A673 (cell line): ENCODE results near the gene SLC6A6.

ENCODE experiments used
- EZH2 ChIP-seq: fragments of 200-600 bp; sonication (generic); IDR thresholded peaks from 2 replicates; pipeline ENCODE4 v1.6.1; 2017; ENCODE audit warnings: borderline replicate concordance, low read depth, mild to moderate bottlenecking, mixed read lengths, antibody characterized with exemption, low read length; ENCODE audit not compliant: poor library complexity, severe bottlenecking
- TF ChIP-seq, protein P1 (sequence below): fragments of 300-800, 200-600 bp; sonication (generic); conservative IDR thresholded peaks from 2 replicates; pipeline ENCODE4 v1.5.1; 2017; ENCODE audit warnings: low read depth, mild to moderate bottlenecking, antibody characterized with exemption, low read length, moderate library complexity, mixed read lengths

DNA sequence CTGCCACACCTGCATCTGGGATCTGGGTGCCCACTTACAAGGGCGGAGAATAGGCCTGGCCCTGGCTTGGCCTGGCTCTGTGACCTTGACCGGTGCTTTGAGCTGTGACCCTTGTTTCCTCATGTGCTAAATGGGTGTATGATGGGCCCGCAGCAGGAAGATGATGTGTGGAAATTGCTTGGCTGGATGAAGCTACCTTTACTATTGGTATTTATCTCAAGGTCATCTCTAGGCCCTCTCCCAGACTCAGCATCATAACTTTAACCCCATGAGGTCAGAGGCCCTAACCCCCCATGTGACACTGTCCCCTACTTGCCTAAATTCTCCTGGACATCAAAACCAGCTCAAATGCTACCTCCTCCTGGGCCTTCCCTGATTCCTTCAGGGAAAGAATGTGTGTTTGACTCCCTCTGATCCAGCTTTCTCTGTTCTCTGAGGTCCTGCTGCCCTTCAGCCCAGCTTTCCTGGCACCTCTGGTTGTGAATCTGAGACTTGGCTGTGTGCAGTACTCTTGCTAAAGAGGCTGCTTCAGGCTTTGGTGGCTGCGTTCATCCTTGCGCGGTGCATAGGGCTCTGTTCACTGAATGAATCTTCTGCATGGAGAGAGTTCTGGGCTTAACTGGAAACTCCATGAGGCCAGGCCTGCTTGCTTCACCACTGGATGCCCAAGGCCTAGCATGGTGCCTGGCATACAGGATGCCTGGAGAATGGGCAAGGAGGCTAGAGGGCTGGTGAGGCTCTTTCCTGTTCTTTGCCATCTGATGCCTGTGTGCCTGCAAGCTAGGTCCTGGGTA lies 25.2 kb upstream of the SLC6A6 start:
- TF ChIP-seq, protein P1, sequence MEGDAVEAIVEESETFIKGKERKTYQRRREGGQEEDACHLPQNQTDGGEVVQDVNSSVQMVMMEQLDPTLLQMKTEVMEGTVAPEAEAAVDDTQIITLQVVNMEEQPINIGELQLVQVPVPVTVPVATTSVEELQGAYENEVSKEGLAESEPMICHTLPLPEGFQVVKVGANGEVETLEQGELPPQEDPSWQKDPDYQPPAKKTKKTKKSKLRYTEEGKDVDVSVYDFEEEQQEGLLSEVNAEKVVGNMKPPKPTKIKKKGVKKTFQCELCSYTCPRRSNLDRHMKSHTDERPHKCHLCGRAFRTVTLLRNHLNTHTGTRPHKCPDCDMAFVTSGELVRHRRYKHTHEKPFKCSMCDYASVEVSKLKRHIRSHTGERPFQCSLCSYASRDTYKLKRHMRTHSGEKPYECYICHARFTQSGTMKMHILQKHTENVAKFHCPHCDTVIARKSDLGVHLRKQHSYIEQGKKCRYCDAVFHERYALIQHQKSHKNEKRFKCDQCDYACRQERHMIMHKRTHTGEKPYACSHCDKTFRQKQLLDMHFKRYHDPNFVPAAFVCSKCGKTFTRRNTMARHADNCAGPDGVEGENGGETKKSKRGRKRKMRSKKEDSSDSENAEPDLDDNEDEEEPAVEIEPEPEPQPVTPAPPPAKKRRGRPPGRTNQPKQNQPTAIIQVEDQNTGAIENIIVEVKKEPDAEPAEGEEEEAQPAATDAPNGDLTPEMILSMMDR: no peak
- TF ChIP-seq EZH2: no peak
